Ectodermal cell (in vitro differentiated cells): ENCODE data around the gene OR2V1.
"Not testable (repeated sequence)": the region's sequence is repeated elsewhere in the genome, so short reads cannot be mapped to it uniquely, and the experiment has no call there.

Source experiments
- H3K27ac ChIP-seq: 2 replicates; pipeline ENCODE4 v1.7.0; 2013; ENCODE audit warnings: mild to moderate bottlenecking, low read depth, low read length; ENCODE audit not compliant: insufficient read depth, poor library complexity, severe bottlenecking
- H3K27me3 ChIP-seq: 2 replicates; pipeline ENCODE4 v1.7.0; 2013; ENCODE audit warnings: mild to moderate bottlenecking, low read length; ENCODE audit not compliant: insufficient read depth, control insufficient read depth, poor library complexity, severe bottlenecking
- H3K36me3 ChIP-seq: one replicate; pipeline ENCODE4 v1.7.0; 2013; ENCODE audit warnings: low read length; ENCODE audit not compliant: control insufficient read depth, insufficient read depth
- H3K4me1 ChIP-seq: one replicate; pipeline ENCODE4 v1.7.0; 2013; ENCODE audit warnings: low read length; ENCODE audit not compliant: control insufficient read depth, insufficient read depth
- H3K4me3 ChIP-seq: 2 replicates; pipeline ENCODE4 v1.7.0; 2013; ENCODE audit warnings: low read depth, low read length, control low read depth; ENCODE audit not compliant: insufficient read depth
- H3K9me3 ChIP-seq: 2 replicates; pipeline ENCODE4 v1.7.0; 2013; ENCODE audit warnings: mild to moderate bottlenecking, low read length, moderate library complexity; ENCODE audit not compliant: control insufficient read depth
- WGBS, 2 experiments: methylation state at CpG; one replicate each; pipeline ENCODE4 v1.1.7; 2013; ENCODE audit warnings: missing lambda C conversion rate in 2 of 2; 5-methylcytosine and 5-hydroxymethylcytosine counted together

The OR2V1 gene

DNA sequence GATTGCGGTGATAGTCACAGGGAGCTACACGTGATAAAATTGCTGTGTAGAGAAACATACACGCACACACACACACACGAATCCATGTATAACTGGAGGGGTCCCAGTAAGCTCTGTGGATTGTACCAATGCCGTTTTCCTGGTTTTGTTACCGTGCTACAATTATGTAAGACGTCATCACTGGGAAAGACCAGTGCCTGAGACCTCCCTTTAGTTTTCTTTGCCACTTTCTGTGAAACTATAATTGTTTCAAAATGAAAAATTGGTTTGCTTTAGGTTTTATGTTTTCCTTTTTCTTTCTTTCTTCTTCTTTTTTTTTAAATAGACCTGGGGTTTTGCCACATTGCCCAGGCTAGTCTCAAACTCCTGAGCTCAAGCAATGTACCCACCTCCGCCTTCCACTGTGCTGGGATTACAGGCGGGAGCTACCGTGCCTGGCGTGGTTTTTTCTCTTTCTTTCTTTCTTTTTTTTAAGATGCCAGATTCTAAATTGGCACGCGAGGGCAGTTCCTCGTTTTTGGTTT lies 37.7 kb upstream of the OR2V1 start:
- Histone ChIP-seq H3K4me3 (no peak overlapping the region), H3K4me1 (peaks cover 3% of the 10 kb centered on the region), H3K27me3 (peaks cover 71% of the 10 kb centered on the region), H3K36me3 (no peaks in the 10 kb centered on the region), H3K9me3 (no peaks in the 10 kb centered on the region), H3K27ac (no peak overlapping the region)
- 25 to 26% methylated on average over 14 of the region's 14 CpGs for WGBS, 2 experiments

DNA sequence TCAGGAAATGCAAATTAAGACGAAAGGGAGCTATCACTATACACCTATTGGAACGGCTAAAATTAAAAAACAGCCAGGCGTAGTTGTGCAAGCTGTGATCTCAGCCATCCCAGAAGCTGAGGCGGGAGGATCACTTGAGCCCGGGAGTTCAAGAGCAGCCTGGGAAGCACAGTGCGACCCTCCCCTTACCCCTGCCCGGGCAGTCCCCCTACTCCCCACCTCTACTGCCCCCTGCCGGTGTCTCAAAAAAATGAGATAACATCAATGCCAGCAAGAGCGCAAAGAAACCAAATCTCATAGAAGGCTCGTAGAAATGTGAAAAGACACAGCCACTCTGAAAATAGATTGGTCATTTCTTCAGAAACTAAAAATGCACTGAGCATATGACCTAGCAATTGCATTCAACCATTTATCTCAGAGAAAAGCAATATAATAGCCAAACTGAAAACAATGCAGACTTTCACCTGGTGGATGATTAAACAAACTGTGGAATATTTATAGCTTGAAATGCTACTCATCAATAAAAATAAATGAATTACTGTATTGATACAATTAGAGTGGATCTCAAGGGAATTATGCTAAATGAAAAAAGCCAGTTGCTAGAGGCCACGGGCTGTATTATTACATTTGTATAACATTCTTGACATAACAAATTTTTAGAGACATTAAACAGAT lies 37.0 kb upstream of the OR2V1 start:
- Histone ChIP-seq H3K4me3 (no peak overlapping the region), H3K36me3 (no peaks in the 10 kb centered on the region), H3K4me1 (peaks cover 3% of the 10 kb centered on the region), H3K27ac (no peak overlapping the region), H3K9me3 (no peaks in the 10 kb centered on the region), H3K27me3 (peaks cover 64% of the 10 kb centered on the region)
- 12 to 22% methylated on average over 10 to 11 of the region's 11 CpGs for WGBS, 2 experiments

DNA sequence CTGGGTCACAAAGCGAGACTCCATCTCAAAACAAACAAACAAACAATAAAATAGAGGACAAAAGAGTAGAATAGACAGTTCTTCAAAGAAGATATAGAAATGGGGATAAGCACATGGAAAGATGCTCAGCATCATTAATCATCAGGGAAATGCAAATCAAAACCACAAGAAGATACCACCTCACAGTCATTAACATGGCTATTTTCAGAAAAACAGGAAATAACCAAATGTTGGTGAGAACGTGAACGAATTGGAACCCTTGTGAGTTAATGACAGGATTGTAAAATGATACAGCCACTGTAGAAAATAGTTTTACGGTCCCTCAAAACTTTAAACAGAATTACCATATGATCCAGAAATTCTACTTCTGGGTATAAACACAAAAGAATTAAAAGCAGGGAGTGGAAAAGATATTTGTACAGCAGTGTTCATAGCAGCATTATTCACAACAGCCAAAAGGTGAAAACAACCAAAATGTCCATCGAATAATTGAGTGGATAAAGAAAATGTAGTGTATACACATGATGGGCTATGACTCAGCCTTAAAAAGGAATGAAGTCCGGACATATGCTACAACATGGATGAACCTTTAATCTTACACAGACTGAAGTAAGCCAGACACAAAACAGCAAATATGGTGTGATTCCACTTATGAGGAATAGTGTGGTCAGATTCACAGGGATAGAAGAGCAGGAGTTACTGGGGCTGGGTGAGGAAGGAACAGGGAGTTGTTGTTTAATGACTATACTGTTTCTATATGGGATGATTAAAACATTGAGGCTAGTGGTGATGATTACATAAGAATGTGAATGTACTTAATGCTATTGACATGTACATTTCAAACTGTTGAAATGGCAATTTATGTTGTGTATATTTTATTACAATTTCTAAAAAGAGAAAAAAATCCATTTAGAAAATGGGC lies 36.1 kb upstream of the OR2V1 start:
- Histone ChIP-seq H3K27me3 (peaks cover 59% of the 10 kb centered on the region), H3K4me3 (no peak overlapping the region), H3K9me3 (no peaks in the 10 kb centered on the region), H3K27ac (no peak overlapping the region), H3K36me3 (no peaks in the 10 kb centered on the region), H3K4me1 (peaks cover 3% of the 10 kb centered on the region)
- WGBS, 2 experiments: 75 to 100% methylated on average over 4 to 5 of the region's 6 CpGs

GRCh38 chr5:181164076-181164952 lies 33.3 kb upstream of the OR2V1 start:
- Histone ChIP-seq H3K27ac (no peak overlapping the region), H3K27me3 (peaks cover 31% of the 10 kb centered on the region), H3K4me3 (no peak overlapping the region), H3K9me3 (no peaks in the 10 kb centered on the region), H3K36me3 (no peaks in the 10 kb centered on the region), H3K4me1 (no peaks in the 10 kb centered on the region)
- WGBS, 2 experiments: 63 to 67% methylated on average over 50 of the region's 52 CpGs

- Histone ChIP-seq H3K36me3 (no peaks in the 10 kb centered on the region), H3K27ac (no peak overlapping the region), H3K27me3 (peaks cover 24% of the 10 kb centered on the region), H3K4me1 (no peaks in the 10 kb centered on the region), H3K4me3 (peak overlapping the region; percentile 8), H3K9me3 (no peaks in the 10 kb centered on the region)
- WGBS, 2 experiments: 31 to 40% methylated on average over 13 to 14 of the region's 16 CpGs
Observed at GRCh38 chr5:181163487-181164075, 32.6 kb upstream of the OR2V1 start.

DNA sequence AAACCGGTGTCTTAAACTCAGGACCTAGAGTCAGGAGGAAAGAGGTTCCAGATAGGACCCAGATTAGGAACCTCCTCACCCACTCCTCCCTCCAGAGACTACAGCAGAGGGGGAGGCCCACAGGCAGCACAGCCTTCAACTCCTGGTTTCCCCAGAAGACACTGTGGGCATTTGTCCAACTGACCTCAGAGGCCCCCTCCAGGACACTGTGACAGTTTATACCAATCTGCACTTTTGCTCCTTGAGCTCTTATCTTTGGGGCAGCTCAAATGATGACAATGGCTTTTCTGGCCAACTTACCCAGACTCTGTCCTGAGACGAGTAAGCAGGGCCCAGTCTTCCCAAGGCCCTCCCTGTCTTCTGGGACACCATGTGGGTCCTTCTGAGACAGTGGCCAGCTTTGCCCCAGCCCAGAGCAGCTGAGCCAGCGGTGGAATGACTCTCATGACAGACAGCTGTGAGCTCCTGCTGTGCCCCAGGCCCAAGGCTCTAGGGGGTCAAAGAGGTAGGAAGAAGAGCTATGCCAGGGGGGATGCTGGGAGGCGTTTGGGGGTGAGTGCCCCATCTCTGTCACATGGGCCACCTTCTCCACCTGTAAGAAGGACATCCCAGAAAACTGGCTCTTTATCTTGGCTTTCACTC lies 30.7 kb upstream of the OR2V1 start:
- no peaks in the 10 kb centered on the region for H3K36me3 ChIP-seq
- H3K27me3 ChIP-seq: peaks cover 6% of the 10 kb centered on the region
- H3K4me1 ChIP-seq: no peaks in the 10 kb centered on the region
- WGBS, 2 experiments: 78 to 80% methylated on average over 4 of the region's 4 CpGs
- H3K27ac ChIP-seq: no peak overlapping the region
- peak overlapping the region; percentile 2 for H3K4me3 ChIP-seq
- H3K9me3 ChIP-seq: no peaks in the 10 kb centered on the region

DNA sequence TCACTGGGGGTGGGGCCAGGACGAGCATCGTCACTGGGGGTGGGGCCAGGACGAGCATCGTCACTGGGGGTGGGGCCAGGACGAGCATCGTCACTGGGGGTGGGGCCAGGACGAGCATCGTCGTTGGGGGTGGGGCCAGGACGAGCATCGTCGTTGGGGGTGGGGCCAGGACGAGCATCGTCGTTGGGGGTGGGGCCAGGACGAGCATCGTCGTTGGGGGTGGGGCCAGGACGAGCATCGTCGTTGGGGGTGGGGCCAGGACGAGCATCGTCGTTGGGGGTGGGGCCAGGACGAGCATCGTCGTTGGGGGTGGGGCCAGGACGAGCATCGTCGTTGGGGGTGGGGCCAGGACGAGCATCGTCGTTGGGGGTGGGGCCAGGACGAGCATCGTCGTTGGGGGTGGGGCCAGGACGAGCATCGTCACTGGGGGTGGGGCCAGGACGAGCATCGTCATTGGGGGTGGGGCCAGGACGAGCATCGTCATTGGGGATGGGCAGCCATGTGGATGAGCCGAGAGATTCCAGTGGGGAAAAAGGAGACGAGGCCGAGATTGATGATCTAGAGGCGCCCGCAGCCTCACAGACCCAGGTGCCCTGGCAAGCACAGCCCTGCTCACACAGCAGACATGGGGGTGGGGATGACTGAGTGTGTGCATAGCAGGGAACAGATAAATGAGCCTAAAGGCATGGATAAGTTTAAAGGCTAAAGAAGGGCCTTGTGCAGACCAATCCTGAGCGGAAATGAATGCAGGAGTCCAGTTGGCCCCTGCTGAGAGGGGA lies 30.0 kb upstream of the OR2V1 start:
- not testable (repeated sequence) for H3K9me3 ChIP-seq, H3K4me1 ChIP-seq, H3K36me3 ChIP-seq, H3K27ac ChIP-seq, H3K27me3 ChIP-seq
- H3K4me3 ChIP-seq: peak overlapping the region; percentile 2
- WGBS, 2 experiments: 39 to 47% methylated on average over 17 to 18 of the region's 48 CpGs

DNA sequence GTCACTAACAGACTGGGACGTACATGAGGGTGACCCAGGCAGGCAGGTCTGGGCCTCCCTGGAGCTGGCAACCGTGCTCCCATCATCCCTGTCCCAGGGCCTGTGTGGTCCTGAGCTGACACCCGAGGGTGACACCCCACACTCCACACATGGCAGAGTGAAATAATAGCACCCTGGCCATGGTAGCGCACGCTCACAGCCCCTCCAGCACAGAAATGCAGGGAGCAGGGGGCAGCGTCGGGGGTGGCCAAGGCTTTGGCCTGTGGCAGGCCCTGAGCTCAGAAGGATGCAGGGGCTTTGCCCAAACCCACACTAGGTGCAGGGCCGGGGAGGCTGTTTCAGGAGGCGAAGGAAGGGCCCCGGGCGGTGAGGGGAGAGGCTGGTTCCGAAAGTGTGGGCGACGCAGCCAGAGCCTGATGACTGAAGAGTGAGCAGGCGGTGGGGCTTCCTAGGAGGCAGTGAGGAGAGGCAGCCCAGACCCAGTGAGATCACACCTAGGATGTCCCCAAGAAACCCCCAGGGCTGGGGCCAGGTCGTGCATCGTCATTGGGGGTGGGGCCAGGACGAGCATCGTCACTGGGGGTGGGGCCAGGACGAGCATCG lies 29.3 kb upstream of the OR2V1 start:
- peak overlapping the region; percentile 2 for H3K4me3 ChIP-seq
- H3K27ac ChIP-seq: no peak overlapping the region
- no peaks in the 10 kb centered on the region for H3K4me1 ChIP-seq
- 76 to 83% methylated on average over 15 to 17 of the region's 21 CpGs for WGBS, 2 experiments
- H3K36me3 ChIP-seq: no peaks in the 10 kb centered on the region
- H3K27me3 ChIP-seq: peaks cover 6% of the 10 kb centered on the region
- H3K9me3 ChIP-seq: no peaks in the 10 kb centered on the region
